ENCODE results near the gene HOXC13.
A peak's percentile ranks its signal among the peaks of the same experiment; 100 is the strongest.

The HOXC13 gene

GRCh38 chr12:53975064-53975471, 36.4 kb downstream of the HOXC13 start:
- peak overlapping the region; percentile 75 to 85 for H3K4me3 ChIP-seq
- H3K36me3 ChIP-seq, result no peaks in the 10 kb centered on the region
- no peak for DNase-seq
- peak overlapping the region; percentile 93 to 98 for H3K27ac ChIP-seq
- H3K27me3 ChIP-seq, result no peaks in the 10 kb centered on the region
- H3K4me1 ChIP-seq, result peaks cover 0 to 63% (median 43%) of the 10 kb centered on the region in 4 donors
- H3K9me3 ChIP-seq, result no peaks in the 10 kb centered on the region
- intact Hi-C loops (cut with DNase I; ENCODE audit: low total_unique reads), result loop anchor here (10.0 kb wide), 1 partner anchor 390 kb away; the partner anchor contains the start of gene GPR84
- no peak for TF ChIP-seq CTCF (IDR thresholded peaks at IDR 0.05)

GRCh38 chr12:53975479-53976152, 37.0 kb downstream of the HOXC13 start:
- peak overlapping the region; percentile 93 to 98 for H3K27ac ChIP-seq
- no peak for DNase-seq
- no peaks in the 10 kb centered on the region for H3K27me3 ChIP-seq
- H3K4me1 ChIP-seq, result peaks cover 0 to 64% (median 41%) of the 10 kb centered on the region in 4 donors
- intact Hi-C loops (cut with DNase I; ENCODE audit: low total_unique reads), result loop anchor here (10.0 kb wide), 1 partner anchor 389 kb away; the partner anchor contains the start of gene GPR84
- no peaks in the 10 kb centered on the region for H3K9me3 ChIP-seq
- no peak for TF ChIP-seq CTCF (IDR thresholded peaks at IDR 0.05)
- no peaks in the 10 kb centered on the region for H3K36me3 ChIP-seq
- H3K4me3 ChIP-seq, result peak overlapping the region; percentile 75 to 85

GRCh38 chr12:53976172-53976822, 37.7 kb downstream of the HOXC13 start:
- H3K27ac ChIP-seq, result peak overlapping the region; percentile 93 to 98
- intact Hi-C loops (cut with DNase I; ENCODE audit: low total_unique reads), result loop anchor here (10.0 kb wide), 1 partner anchor 389 kb away; the partner anchor contains the start of gene GPR84
- H3K36me3 ChIP-seq, result no peaks in the 10 kb centered on the region
- TF ChIP-seq CTCF (IDR thresholded peaks at IDR 0.05), result no peak
- peaks cover 0 to 64% (median 39%) of the 10 kb centered on the region in 4 donors for H3K4me1 ChIP-seq
- peak overlapping the region in 1 of 2 donors; percentile 29 for H3K4me3 ChIP-seq
- no peak for DNase-seq
- no peaks in the 10 kb centered on the region for H3K9me3 ChIP-seq
- H3K27me3 ChIP-seq, result no peaks in the 10 kb centered on the region

GRCh38 chr12:53976823-53977595, 38.4 kb downstream of the HOXC13 start:
- no peak for TF ChIP-seq CTCF (IDR thresholded peaks at IDR 0.05)
- no peaks in the 10 kb centered on the region for H3K27me3 ChIP-seq
- H3K4me3 ChIP-seq, result peak overlapping the region in 1 of 2 donors; percentile 29
- no peaks in the 10 kb centered on the region for H3K36me3 ChIP-seq
- intact Hi-C loops (cut with DNase I; ENCODE audit: low total_unique reads), result loop anchor here (10.0 kb wide), 1 partner anchor 388 kb away; the partner anchor contains the start of gene GPR84
- H3K9me3 ChIP-seq, result no peaks in the 10 kb centered on the region
- peaks cover 0 to 57% (median 38%) of the 10 kb centered on the region in 4 donors for H3K4me1 ChIP-seq
- DNase-seq, result no peak
- H3K27ac ChIP-seq, result peak overlapping the region; percentile 93 to 98

All from tibial artery (tissue), 4 donors.